Measurements from ENCODE around the gene RMC1.
"Not testable (repeated sequence)": the region's sequence is repeated elsewhere in the genome, so short reads cannot be mapped to it uniquely, and the experiment has no call there.

Gene RMC1

GRCh38 chr18:23563377-23564043, 60.2 kb downstream of the RMC1 start:
- no peak for DNase-seq (ENCODE audit: low read depth)

- DNase-seq (ENCODE audit: low read depth) = no peak
Observed at GRCh38 chr18:23565916-23566547, 62.7 kb downstream of the RMC1 start.

GRCh38 chr18:23567671-23568070, 64.4 kb downstream of the RMC1 start:
- no peak for DNase-seq (ENCODE audit: low read depth)

GRCh38 chr18:23568281-23569138, 65.2 kb downstream of the RMC1 start:
- no peak for DNase-seq (ENCODE audit: low read depth)

- DNase-seq (ENCODE audit: low read depth) = no peak
Observed at GRCh38 chr18:23569299-23570063, 66.2 kb downstream of the RMC1 start.

GRCh38 chr18:23570912-23571504, 67.7 kb downstream of the RMC1 start:
- DNase-seq (ENCODE audit: low read depth) = no peak

- DNase-seq (ENCODE audit: low read depth) = no peak
Observed at GRCh38 chr18:23572012-23572411, 68.7 kb downstream of the RMC1 start.

GRCh38 chr18:23572570-23572969, 69.3 kb downstream of the RMC1 start:
- DNase-seq (ENCODE audit: low read depth) = no peak

GRCh38 chr18:23573020-23573419, 69.7 kb downstream of the RMC1 start:
- no peak for DNase-seq (ENCODE audit: low read depth)

GRCh38 chr18:23573626-23574431, 70.5 kb downstream of the RMC1 start:
- DNase-seq (ENCODE audit: low read depth) = peak; percentile 15

- DNase-seq (ENCODE audit: low read depth) = no peak
Observed at GRCh38 chr18:23574611-23575308, 71.4 kb downstream of the RMC1 start.

GRCh38 chr18:23575309-23575651, 72.0 kb downstream of the RMC1 start:
- DNase-seq (ENCODE audit: low read depth) = no peak

GRCh38 chr18:23577521-23577920, 74.2 kb downstream of the RMC1 start:
- DNase-seq (ENCODE audit: low read depth) = not testable (repeated sequence)

GRCh38 chr18:23578067-23578701, 74.9 kb downstream of the RMC1 start:
- DNase-seq (ENCODE audit: low read depth) = no peak

- DNase-seq (ENCODE audit: low read depth) = no peak
Observed at GRCh38 chr18:23578891-23579653, 75.8 kb downstream of the RMC1 start.

GRCh38 chr18:23580677-23581367, 77.5 kb downstream of the RMC1 start:
- no peak for DNase-seq (ENCODE audit: low read depth)

Measured in stimulated activated CD8-positive, alpha-beta memory T cell treated with anti-CD3 and anti-CD28 coated beads, Interleukin-4, amount 100 ng/mL, for 24 hours (primary cell).